H1 (cell line): Measurements from ENCODE around the gene MFNG.

ENCODE experiments used
- BRCA1 ChIP-seq: IDR thresholded peaks from 2 replicates; pipeline ENCODE4 v1.6.1; 2012; ENCODE audit warnings: low read depth, low read length, improper control_type of control experiment
- CTCF ChIP-seq, 3 experiments: IDR thresholded peaks; 1 replicate in 2 of 3; 2 replicates in 1 of 3; pipeline versions ENCODE4 v1.5.1 to v1.6.1; 2011; ENCODE audit warnings: low read length in 3 of 3, mild to moderate bottlenecking in 3 of 3, inconsistent platforms in 2 of 3, low read depth in 1 of 3, moderate library complexity in 1 of 3; ENCODE audit not compliant: insufficient read depth in 1 of 3; ENCODE audit errors: control extremely low read depth in 1 of 3
- EP300 ChIP-seq, 2 experiments: IDR thresholded peaks; 1 replicate in 1 of 2; 2 replicates in 1 of 2; pipeline ENCODE4 v1.6.1; 2011 to 2012; ENCODE audit warnings: low read depth in 2 of 2, low read length in 2 of 2, mild to moderate bottlenecking in 2 of 2, borderline replicate concordance in 1 of 2, inconsistent platforms in 1 of 2, moderate library complexity in 1 of 2
- POLR2A ChIP-seq, 2 experiments: IDR thresholded peaks; 1 replicate in 1 of 2; 2 replicates in 1 of 2; pipeline ENCODE4 v1.6.1; 2011; ENCODE audit warnings: low read depth in 2 of 2, low read length in 2 of 2, mild to moderate bottlenecking in 2 of 2; ENCODE audit errors: control extremely low read depth in 1 of 2
- POU5F1 ChIP-seq: IDR thresholded peaks from 2 replicates; pipeline ENCODE4 v1.6.1; 2011; ENCODE audit warnings: low read depth, mild to moderate bottlenecking, low read length, moderate library complexity
- RNF2 ChIP-seq: fragments of 200-900, 300-1000 bp; sonication (generic); IDR thresholded peaks from 2 replicates; pipeline ENCODE4 v1.7.1; 2016; ENCODE audit warnings: borderline replicate concordance, low read depth, mild to moderate bottlenecking, antibody characterized with exemption, low read length; ENCODE audit not compliant: poor library complexity, severe bottlenecking; ENCODE audit errors: missing control alignments
- SP1 ChIP-seq: IDR thresholded peaks from 2 replicates; pipeline ENCODE4 v1.6.1; 2011; ENCODE audit warnings: low read depth, low read length
- TAF1 ChIP-seq: IDR thresholded peaks from 2 replicates; pipeline ENCODE4 v1.6.1; 2011; ENCODE audit warnings: mild to moderate bottlenecking, low read depth, low read length
- TEAD4 ChIP-seq: IDR thresholded peaks from 2 replicates; pipeline ENCODE4 v1.6.1; 2012; ENCODE audit warnings: low read depth, low read length, inconsistent platforms, mixed read lengths

- TF ChIP-seq POLR2A (IDR thresholded peaks at IDR 0.05; ENCODE audit: control extremely low read depth in 1 of 2, low read depth in 2 of 2, low read length in 2 of 2) (no peak), CTCF (IDR thresholded peaks at IDR 0.05; ENCODE audit: control extremely low read depth in 1 of 3, insufficient read depth in 1 of 3, low read depth in 1 of 3, low read length in 3 of 3) (no peak), TAF1 (no peak), POU5F1 (no peak), RNF2 (no peak), SP1 (no peak), EP300 (IDR thresholded peaks at IDR 0.05; ENCODE audit: borderline replicate concordance in 1 of 2, low read depth in 2 of 2, low read length in 2 of 2) (no peak), BRCA1 (no peak), TEAD4 (no peak)
Measured at GRCh38 chr22:37514526-37515051, 28.4 kb upstream of the MFNG start.
